DMS114 treated with DMSO at 0.1 percent for 48 hours (cell line): ENCODE measurements around the gene TARBP1.
"Not testable (repeated sequence)": the region's sequence is repeated elsewhere in the genome, so short reads cannot be mapped to it uniquely, and the experiment has no call there.

Source experiments
- DNase-seq: peaks from one replicate; lab custom pipeline; 2025; ENCODE audit not compliant: unreplicated experiment; lab: John Stamatoyannopoulos, UW

Gene TARBP1

DNA sequence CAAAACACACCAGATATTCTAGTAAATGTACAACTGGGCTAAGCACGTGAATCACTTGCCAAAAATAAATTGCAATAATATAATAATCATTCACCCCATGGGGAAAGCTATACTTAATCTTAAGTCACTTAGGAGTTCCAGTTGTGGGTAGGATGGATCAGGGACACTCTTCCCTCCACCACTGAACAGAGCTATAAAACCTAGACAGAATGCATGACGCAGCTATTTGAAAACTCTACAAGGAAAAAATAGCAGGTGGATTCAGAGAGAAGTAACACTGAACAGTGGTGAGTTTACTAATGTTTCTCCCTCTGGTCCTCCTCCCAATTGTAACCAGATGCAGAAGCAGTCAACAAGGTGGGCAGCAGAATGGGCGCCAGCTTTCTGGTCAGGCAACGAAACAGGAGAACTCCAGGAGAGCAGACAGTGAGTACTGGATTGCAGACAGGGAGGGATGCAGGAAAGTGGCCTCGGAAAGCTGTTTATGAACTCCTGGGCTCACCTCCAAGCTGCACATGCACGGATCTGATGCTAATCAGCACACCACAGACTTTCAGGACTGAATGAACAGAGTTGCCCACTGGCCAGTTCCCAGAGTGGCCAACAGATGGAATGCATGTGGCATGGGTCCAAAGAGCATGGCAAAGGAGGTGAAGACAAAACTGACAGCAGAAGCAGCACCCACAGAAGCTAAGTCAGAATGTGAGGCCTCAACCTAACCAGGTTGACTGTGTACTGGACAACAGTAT, 41.4 kb downstream of the TARBP1 start:
- no peak for DNase-seq

DNA sequence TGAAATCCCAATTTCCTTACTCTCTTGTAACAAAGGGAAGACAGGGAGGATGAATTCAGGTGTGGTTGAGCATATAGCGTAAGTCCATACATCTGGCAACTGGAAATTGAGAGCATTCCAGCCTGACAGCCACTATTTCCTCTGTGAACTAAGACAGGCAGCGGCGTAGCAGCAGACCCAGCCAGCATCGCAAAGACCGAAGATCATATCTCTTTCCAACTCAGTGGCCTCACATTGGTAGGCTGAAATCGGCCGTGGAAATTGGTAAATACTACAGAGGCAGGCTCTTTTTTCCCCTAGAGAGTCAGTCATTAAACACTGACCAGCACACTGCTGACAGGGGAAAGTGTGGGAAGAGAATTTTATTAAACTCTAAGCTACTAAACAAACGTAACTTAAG, 43.4 kb downstream of the TARBP1 start:
- DNase-seq = no peak

DNA sequence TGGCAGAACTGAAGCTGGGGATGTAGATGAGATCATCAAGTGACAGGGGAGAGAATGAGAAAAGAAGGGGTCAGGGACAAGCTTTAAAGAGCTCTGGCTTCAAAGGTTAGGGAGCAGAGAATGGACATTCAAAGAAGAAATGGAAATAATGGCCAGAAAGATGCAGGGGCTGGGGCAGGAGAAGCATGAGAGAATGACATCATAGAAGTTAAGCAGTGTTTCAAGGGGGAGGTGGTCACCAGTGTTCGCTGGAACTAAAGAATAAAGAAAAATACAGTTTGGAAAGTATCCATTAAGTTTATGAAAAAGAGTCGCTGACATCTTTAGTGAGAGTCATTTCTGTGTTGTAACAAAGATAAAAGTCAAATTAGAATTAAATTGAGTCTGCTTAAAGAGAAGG, 44.3 kb downstream of the TARBP1 start:
- DNase-seq = no peak

DNA sequence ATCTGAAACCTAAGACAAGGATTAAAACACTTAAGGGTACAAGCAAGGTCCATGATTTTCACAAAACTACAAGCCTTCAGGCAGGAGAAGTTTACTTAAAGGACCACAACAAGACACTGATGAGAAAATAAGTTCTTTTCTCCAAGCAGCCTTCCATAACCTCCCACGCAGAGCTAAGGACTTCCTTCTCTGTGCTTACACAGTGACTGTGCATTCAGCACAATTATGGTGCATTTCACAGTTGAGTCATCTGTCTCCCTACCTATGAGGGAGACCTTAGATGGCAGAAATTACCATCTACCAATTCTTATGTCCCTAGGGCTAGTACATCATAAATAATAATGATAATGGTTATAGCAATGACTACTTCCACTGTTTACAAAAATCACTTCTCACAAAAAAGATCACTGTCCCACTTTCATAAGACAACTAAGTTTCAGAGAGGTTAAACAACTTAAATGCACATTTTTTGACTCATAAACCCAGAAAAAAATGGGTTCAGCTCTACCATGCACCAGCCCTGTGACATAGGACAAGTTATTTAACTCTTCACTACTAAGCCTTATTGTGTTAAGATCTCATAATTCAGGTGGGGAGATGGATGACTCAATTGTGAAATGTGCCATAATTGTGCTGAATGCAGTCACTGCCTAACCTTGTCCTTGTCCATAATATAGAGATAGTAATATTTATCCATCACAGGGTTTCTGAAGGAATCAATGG, 45.3 kb downstream of the TARBP1 start:
- DNase-seq = no peak

DNA sequence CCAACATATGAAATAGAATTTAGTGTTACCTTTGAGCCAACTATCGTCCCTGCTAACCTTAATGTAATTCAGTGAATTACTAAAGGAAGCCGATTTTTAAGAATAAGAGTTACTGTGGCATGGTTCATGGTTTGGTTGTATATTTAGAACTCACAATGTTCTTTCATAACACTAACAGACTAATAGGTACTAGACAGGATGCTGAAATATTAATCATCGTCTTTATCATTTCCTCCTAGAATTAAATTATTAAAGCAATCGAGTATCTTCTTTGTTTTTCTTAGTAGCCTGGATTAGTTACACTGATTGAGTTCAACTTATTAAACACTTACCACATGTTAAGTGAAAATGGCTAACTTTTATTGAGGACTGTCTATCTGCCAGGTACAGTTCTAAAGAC, 47.7 kb downstream of the TARBP1 start:
- DNase-seq = no peak

DNA sequence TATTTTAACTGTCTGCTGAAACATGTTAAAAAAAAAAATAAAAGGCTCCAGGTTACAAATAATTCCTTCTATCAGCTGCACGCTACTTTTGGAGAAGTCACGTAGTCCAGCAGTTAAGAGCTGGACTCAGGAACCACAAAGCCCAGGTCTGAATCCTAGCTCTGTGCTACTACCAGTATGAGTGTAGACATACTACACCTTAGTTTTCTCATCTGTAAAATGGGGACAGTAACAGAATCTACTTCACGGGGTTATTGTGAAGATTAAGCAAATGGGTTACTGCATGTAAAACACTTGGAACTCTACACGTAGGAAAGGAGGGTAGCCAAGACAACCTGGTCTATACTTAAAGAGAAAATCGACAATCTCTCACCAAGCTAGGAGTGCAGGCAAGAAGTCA, 48.3 kb downstream of the TARBP1 start:
- DNase-seq = no peak

DNA sequence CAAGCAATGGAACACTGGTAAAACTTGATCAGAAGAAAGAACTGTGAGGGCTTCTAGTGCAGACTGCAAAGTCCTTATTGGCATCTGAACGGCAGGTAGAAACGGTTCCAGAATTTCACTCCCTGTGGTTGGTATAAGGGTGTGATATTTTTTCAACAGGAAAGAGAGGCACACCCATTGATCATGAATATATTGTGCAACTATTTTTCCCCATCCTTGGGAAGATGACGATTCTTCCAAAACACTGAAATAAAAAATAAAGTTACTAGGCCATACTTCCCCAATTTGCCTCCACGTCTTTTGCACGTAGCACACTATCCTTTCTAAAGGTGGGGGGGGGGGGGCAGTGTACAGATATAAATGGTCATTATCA, 49.6 kb downstream of the TARBP1 start:
- DNase-seq = no peak

DNA sequence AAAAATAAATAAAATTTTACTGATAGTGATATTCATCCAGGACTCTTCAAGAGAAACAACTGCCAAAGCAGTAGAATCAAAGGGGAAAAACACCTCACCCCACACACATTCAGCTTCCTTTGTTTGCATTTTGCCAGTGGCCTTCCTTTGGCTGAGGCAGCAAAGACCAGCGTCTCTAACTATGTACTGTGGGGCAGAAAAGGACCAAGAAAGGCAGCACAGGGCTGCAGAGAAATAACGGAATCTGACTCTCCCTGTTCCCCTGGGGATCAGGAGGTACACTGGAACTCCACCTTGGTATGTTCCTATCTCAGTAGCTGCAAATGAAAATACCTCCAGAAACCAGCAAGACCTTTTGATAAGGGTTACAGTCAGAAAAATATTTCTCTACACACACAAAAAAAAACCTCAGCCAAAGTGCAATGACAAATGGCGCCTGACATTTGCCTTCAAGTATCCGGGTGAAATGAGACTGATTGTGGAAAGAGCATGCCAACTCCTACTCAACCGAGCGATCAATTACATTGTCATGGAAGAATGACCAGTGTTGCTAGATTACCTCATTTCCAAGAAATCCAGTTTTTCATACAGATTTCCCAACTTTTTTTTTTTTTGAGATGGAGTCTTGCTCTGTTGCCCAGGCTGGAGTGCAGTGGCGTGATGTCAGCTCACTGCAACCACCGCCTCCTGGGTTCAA, 50.9 kb downstream of the TARBP1 start:
- DNase-seq = no peak

DNA sequence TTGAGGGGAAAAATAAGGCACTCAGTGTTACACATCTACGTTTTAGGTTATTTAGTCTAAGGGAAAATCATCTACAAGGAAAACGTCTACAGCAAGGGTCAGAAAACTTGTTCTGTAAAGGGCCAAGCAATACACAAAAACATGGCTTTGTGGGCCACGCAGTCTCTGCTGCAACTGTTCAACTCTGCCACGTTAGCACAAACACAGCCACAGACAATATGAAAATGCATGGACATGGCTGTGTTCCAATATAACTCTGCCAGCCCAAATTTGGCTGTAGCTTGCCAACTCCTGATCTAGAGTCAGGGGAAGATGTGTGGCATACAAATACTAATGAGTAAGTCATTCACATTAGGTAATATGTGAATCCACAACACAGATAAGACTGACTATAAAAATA, 65.0 kb downstream of the TARBP1 start:
- no peak for DNase-seq

DNA sequence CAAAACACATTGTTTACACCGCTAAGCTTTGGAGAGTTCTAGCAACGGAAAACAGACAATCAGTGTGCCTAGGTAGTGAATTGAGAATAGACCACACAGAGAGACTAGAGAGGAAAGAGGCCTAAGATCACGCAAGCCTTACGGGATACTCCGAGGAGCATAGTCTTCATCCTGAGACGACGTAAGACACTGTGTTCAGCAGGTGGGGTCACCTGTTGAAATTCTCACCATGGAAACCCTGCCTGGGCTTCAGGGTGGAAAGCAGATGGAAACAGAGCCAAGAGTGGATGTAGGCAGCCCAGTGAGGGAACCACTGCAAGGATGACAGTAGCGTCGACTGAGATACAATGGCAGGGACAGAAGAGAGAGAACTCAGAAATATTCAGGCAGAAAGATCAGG, 65.5 kb downstream of the TARBP1 start:
- DNase-seq = no peak

DNA sequence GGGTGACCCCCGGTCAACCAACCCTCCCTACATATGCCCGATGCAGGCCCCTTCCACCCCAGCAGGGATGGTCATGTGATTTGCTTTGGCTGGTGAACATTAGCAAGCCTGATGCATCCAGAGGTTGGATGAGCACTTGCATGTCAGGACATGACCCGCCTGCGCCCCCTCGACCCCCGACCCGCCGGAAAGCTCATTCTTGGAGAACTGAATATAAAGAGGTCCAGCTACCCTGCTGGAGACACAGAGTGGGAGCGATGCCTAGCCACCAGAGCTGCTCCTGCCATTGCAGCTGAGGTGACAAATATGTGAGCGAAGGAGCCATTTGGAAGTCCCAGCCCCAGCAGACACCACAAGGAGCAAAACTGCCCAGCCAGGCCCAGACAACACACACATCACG, 66.1 kb downstream of the TARBP1 start:
- no peak for DNase-seq

DNA sequence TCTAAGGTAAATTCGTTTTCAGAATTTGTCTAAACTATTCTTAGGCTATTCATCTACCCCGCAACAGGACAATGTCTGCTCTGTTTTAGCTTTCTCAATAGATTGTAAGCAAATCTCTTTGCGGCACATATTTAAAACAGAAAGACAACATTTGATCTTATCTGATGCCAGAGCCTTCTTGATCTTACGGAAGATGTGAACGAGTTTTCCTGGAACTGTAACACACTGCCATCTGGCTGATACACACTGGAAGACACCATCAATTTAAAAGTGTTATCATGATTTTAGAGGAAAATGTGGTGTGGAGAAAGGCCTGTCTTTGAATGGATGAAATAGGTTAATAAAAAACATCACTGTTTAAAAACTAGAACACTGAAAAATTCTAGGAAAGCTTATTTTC, 69.7 kb downstream of the TARBP1 start:
- DNase-seq = peak; percentile 6

DNA sequence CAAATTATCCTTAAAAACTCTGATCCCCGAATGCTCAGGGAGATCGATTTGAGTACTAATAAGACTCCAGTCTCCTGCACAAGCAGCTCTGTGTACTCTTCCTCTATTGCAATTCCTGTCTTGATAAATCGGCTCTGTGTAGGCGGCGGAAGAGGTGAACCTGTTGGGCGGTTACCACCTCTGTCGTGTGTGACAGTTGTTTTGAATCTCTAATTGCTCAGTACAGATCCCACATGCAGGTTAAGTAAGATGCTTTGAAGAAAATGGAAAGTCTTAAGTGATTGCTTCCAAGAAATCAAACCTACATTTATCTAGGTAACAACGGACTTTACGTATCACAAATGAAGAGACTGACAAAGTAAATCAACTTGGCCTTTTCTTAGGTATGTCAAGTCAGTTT, 70.2 kb downstream of the TARBP1 start:
- DNase-seq = no peak

DNA sequence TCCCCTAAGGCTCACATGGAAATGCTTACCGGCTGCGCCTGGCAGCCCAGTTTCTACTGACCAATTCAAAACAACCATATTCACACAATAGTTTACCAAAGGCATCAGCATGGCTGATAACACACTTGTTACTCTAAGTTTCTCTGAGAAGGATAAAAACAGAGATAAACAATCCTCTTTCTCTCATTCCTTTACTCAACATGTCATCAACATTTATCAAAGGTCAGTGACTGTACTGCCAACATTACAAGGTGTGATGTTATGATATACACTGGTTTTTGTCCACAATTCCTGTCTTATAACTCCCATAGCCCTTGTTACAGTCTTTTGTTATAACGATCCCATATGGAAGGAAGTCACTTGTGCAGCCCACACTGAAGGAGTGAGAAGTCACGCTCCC, 72.1 kb downstream of the TARBP1 start:
- no peak for DNase-seq

DNA sequence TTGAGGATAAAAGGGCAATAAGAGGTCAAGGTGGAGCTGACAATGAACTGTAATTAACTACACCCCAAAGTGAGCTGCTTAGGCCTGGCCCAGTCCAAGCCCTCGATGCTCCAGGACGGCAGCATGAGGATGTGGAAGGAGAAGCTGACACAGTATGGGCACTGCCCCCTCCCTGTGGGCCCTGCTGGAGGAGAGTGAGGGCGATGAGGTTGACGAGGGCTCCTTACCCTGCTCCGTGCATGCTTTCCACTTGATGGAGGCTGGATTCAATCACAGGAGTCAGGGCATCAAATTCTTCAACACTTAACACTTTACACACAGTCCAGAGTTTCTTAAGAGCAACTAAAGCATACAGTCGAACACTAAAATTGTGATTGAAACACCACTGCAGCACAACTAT, 73.3 kb downstream of the TARBP1 start:
- no peak for DNase-seq

DNA sequence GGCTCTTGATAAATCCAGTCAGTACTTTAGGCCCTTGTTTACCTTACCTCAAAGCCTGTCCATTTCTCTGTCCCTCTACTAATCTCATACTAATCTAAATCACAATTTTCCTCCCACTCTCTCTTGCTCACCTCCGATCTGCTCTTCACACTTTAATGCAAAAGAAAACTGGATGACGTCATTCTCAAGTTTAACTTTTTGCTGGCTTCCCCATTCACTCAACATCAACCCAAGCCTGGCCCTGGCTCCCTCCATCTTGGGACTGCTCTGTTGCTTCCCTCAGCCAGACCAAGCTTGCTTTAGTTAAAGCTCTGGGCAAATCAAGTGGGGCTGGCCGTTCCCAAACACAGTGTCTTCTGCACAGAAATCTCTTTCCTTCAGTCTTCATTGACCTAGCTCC, 76.0 kb downstream of the TARBP1 start:
- no peak for DNase-seq

DNA sequence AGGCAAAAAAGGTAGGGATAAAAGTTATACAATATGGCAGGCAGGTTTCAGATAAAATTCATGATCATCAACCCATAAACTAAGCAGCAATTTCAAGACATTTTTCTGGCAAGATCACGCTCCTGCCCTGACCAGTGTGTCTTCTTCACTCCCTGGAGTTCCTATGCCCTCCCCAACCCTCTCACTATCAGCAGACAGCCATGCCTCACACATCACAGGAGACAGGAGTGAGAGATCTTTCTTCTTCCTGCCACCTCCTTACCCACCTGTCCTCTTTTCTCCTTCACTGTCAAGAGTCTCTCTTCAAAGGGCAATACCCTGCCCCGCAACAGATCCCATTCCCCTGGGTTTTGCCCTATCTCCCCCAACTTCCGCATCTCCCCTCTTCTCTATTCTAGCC, 77.3 kb downstream of the TARBP1 start:
- no peak for DNase-seq

DNA sequence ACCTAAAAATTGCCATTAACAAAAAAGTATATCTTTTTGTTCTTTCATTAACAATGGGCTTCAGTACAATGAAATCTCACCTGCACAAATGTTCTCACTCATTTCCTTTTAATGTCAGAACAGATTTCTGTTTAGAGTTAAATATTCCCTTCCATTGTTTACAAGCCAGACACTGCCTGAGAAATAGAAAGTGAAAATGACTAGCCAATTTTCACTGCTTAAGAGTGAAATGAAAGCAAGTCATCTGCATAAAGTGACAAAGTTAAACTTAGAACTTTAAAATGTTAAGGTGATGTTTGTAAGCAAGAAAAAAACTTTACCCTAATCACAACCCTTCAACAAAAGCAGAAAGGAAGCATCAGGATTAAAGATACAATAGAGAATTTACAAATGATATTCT, 78.2 kb downstream of the TARBP1 start:
- DNase-seq = no peak

DNA sequence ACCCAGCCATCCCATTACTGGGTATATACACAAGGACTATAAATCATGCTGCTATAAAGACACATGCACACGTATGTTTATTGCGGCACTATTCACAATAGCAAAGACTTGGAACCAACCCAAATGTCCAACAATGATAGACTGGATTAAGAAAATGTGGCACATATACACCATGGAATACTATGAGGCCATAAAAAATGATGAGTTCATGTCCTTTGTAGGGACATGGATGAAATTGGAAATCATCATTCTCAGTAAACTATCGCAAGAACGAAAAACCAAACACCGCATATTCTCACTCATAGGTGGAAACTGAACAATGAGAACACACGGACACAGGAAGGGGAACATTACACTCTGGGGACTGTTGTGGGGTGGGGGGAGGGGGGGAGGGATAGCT, 79.5 kb downstream of the TARBP1 start:
- not testable (repeated sequence) for DNase-seq

DNA sequence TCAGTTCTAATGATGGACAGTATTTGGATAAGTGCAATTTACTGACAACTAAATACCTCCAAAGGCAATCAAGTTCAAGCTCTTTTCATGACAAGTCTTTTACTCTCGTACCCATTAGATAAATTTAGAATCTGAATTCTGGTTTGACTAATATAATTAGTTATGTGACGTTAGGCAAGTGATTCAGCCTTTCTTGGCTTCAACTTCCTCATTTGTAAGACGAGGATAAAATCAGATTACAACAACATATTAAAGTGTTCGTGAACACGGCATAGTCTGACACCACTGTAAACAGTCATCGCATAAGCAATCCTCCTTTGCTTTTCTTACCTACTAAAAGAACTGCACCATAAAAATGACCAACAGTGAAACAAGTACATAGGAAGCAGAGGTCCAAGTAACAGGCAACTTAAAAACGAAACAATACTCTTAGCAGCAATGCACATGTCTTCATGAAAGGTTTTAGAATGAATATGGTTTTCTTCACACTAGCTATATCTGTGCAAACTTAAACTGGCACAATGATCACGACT, 80.1 kb downstream of the TARBP1 start:
- no peak for DNase-seq

DNA sequence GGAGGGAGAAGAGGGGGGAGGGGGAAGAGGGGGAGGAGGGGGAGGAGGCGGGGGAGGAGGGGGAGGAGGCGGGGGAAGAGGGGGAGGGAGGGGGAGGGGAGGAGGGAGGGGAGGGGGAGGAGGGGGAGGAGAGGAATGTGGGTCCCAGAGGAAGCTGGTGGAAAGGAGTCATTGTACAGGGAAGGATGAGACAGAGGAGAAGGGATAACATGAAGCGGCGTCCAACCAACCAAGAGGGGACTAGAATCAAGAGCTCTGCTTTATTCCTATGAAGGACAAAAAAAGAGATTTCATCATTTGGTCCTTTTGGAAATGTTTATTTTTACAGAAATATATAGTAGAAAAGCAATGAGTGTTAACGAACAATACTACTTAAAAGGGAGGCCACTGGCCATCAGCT, 81.2 kb downstream of the TARBP1 start:
- DNase-seq = no peak

DNA sequence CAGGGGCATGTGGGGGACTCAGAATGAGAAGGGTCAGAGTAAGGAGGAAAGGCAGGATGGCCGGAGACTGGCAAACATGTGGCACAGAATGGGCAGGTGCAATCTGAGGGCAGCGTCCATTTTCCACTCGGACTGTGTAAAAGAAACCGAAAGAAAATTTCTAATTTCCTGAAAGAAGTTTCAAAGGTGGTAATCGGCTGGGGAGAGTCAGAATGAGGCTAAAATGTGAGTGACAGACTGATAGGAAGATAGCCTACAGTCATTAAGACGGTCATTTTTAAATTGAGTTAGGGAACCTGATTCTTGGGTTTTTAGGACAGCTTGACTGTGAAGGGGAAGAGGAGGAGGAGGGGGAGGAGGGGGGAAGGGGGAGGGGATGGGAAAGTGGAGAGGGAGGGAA, 82.1 kb downstream of the TARBP1 start:
- no peak for DNase-seq
